Activated T-cell treated with anti-CD3 and anti-CD28 coated beads, Interleukin-2, amount 50 U/mL, for 4 hours (primary cell): Measurements from ENCODE around the gene SYT15. TPM values are rescaled to one million over a fixed set of nuclear protein-coding genes. Genes with fewer than 3 reads are reported as not detected.
"Not testable (repeated sequence)": the region's sequence is repeated elsewhere in the genome, so short reads cannot be mapped to it uniquely, and the experiment has no call there.

Source experiments
- ATAC-seq, 2 donors: fragments of 200-7000 bp; cut with Tn5 transposase; one replicate each; pipeline ENCODE4 v1.10.0; 2021
- DNase-seq: peaks from one replicate; pipeline ENCODE4 v3.0.0-alpha.2; 2020
- H3K27me3 Mint-ChIP-seq: one replicate; pipeline ENCODE4 v1.8.0; 2021; ENCODE audit warnings: low read depth, mixed read lengths
- H3K36me3 Mint-ChIP-seq: one replicate; pipeline ENCODE4 v1.8.0; 2022; ENCODE audit warnings: mixed read lengths; ENCODE audit not compliant: insufficient read depth
- H3K4me1 Mint-ChIP-seq: one replicate; pipeline ENCODE4 v1.8.0; 2021; ENCODE audit warnings: low read depth, mixed read lengths
- H3K4me3 Mint-ChIP-seq: one replicate; pipeline ENCODE4 v1.8.0; 2021; ENCODE audit warnings: mild to moderate bottlenecking, moderate library complexity, mixed read lengths
- H3K9me3 Mint-ChIP-seq: one replicate; pipeline ENCODE4 v1.8.0; 2021; ENCODE audit warnings: mixed read lengths
- total RNA-seq, 3 donors: library from RNA; stranded (reverse); gene quantifications; one replicate each; pipeline ENCODE4 v1.2.1, GENCODE V29; 2021

Gene SYT15
- total RNA-seq, 3 donors from 2014 or later: 0.46 to 0.66 (median 0.53) TPM

- not testable (repeated sequence) for ATAC-seq, H3K4me1 Mint-ChIP-seq, H3K27me3 Mint-ChIP-seq, H3K9me3 Mint-ChIP-seq, H3K4me3 Mint-ChIP-seq, H3K36me3 Mint-ChIP-seq, DNase-seq
Observed at GRCh38 chr10:46584196-46584595, 5.3 kb downstream of the SYT15 start.

- not testable (repeated sequence) for H3K4me3 Mint-ChIP-seq, H3K27me3 Mint-ChIP-seq, H3K9me3 Mint-ChIP-seq, H3K36me3 Mint-ChIP-seq, DNase-seq, ATAC-seq, H3K4me1 Mint-ChIP-seq
Observed at GRCh38 chr10:46585246-46585645, 6.3 kb downstream of the SYT15 start.

DNA sequence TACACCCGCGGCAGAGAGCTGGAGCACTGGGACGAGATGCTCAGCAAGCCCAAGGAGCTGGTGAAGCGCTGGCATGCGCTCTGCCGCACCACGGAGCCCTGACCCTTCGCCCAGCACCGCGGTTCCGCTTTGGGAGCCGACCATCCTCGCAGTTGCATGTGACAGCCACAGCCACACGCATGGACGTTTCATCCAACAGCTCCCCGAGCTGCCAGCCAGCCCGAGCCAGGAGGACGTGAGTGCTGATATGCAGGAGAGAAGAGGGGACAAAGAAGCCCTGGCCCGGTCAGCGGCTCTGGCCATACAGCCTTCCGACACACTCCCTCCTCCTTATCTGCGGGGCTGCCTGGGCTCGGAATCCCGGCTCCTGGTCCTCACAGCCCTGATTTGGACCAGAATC lies 8.6 kb downstream of the SYT15 start:
- not testable (repeated sequence) for ATAC-seq, H3K9me3 Mint-ChIP-seq, DNase-seq, H3K36me3 Mint-ChIP-seq, H3K27me3 Mint-ChIP-seq, H3K4me1 Mint-ChIP-seq, H3K4me3 Mint-ChIP-seq

- H3K27me3 Mint-ChIP-seq, H3K4me3 Mint-ChIP-seq, H3K9me3 Mint-ChIP-seq, DNase-seq, H3K36me3 Mint-ChIP-seq, H3K4me1 Mint-ChIP-seq, ATAC-seq: not testable (repeated sequence)
Observed at GRCh38 chr10:46588221-46588620, 9.3 kb downstream of the SYT15 start.

DNA sequence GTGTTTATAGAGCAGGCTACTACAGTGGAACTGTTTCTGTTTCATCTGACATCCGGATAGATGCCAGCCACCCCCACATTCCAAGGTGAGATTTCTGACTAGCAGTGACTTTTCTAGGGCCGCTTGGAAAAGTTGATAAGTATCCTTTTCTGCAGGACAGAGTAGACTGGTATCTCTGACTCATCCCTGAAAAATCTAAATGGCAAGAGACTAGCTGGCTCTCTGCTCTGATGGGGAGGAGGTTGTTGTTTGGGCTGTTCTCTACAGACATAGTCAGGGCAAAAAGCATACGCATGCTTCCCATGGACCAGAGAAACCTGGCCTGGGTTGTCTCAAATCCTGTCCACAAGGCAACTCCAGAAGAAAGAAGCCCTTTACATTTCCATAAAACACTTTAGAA lies 10.7 kb downstream of the SYT15 start:
- H3K9me3 Mint-ChIP-seq, H3K36me3 Mint-ChIP-seq, H3K4me1 Mint-ChIP-seq, H3K4me3 Mint-ChIP-seq, ATAC-seq, DNase-seq, H3K27me3 Mint-ChIP-seq: not testable (repeated sequence)

DNA sequence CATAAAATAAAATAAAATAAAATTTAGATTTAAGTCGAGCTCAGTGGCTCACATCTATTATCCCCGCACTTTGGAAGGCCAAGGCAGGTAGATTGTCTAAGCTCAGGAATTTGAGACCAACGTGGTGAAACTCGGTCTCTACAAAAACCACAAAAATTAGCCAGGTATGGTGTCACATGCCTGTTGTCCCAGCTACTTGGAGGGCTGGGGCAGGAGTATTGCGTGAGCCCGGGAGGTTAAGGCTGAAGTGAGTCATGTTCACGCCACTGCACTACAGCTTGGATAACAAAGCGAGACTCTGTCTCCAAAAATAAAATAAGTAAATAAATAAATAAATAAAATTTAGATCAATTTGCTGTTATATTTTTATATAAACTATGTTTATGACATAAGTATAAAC lies 12.1 kb downstream of the SYT15 start:
- H3K27me3 Mint-ChIP-seq, H3K4me1 Mint-ChIP-seq: not testable (repeated sequence)

GRCh38 chr10:46593307-46593706 lies 14.4 kb downstream of the SYT15 start:
- H3K36me3 Mint-ChIP-seq, DNase-seq, H3K4me1 Mint-ChIP-seq, ATAC-seq, H3K27me3 Mint-ChIP-seq, H3K4me3 Mint-ChIP-seq, H3K9me3 Mint-ChIP-seq: not testable (repeated sequence)

More for the DNA sequence above, 12.1 kb downstream of the SYT15 start:
- not testable (repeated sequence) for ATAC-seq, H3K4me3 Mint-ChIP-seq, DNase-seq, H3K9me3 Mint-ChIP-seq, H3K36me3 Mint-ChIP-seq

- not testable (repeated sequence) for H3K36me3 Mint-ChIP-seq, H3K9me3 Mint-ChIP-seq, H3K27me3 Mint-ChIP-seq, ATAC-seq, DNase-seq, H3K4me1 Mint-ChIP-seq, H3K4me3 Mint-ChIP-seq
Observed at GRCh38 chr10:46594453-46595063, 15.6 kb downstream of the SYT15 start.

DNA sequence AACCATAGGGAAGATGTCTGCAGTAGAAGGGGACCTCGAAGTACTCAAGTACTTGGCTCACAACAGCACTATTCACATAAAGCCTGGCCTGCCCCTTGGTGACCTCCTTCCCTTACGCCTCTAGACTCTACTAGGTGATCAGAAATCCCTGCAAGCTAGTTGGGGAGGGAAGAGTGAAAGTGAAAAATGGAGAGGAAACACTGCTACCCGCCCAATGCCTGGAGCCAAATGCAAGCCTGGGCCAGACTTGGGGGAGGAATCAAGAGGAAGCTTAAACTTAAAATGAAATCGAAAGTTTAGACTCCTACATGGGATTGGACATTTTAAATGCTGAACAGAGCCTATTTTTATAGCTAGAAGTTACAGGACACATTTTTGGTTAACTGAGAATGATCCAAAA lies 17.6 kb downstream of the SYT15 start:
- not testable (repeated sequence) for H3K9me3 Mint-ChIP-seq, H3K4me1 Mint-ChIP-seq, H3K36me3 Mint-ChIP-seq, H3K27me3 Mint-ChIP-seq, ATAC-seq, H3K4me3 Mint-ChIP-seq, DNase-seq

- not testable (repeated sequence) for H3K4me1 Mint-ChIP-seq
Observed at GRCh38 chr10:46597616-46598246, 18.8 kb downstream of the SYT15 start.

GRCh38 chr10:46600516-46600915 lies 21.6 kb downstream of the SYT15 start:
- H3K4me3 Mint-ChIP-seq, DNase-seq, H3K9me3 Mint-ChIP-seq, H3K36me3 Mint-ChIP-seq, H3K27me3 Mint-ChIP-seq, H3K4me1 Mint-ChIP-seq: not testable (repeated sequence)
- ATAC-seq: peak; percentile 53 to 72

More at GRCh38 chr10:46597616-46598246, 18.8 kb downstream of the SYT15 start:
- H3K27me3 Mint-ChIP-seq, DNase-seq, H3K9me3 Mint-ChIP-seq, H3K36me3 Mint-ChIP-seq: not testable (repeated sequence)
- ATAC-seq: peak; percentile 88 to 90
- peak overlapping the region; percentile 33 for H3K4me3 Mint-ChIP-seq

DNA sequence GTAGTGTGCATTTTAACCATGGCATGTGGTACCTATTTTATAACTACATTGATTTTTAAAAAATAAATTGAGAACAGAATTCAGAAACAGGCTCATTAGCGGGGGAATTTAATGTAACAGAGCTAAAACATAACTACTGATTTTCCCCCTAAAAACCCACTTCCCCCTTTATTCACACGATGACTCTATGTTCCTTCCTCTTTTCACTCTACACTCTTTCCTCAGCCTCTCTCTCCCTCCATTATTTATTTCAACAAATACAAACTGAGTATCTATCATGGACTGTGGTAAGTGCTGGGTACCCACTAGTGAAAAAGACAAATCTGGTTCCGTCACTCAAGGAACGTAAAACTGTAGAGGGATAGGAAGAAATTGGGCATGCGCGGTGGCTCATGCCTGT lies 36.6 kb downstream of the SYT15 start:
- H3K36me3 Mint-ChIP-seq: not testable (repeated sequence)

DNA sequence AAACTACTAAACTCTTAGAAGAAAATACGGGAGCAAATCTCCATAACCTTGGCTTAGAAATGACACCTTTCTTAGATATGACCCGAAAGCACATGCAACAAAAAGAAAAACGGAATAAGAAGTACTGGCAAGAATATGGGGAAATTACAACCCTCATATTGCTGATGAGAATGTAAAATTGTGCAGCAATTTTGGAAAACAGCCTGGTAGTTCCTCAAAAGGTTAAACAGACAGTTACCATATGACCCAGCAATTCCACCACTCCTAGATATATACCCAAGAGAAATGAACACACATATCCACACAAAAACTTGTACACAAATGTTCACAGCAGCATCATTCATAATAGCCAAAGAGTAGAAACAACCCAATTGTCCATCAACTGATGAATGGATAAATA lies 37.3 kb downstream of the SYT15 start:
- not testable (repeated sequence) for H3K36me3 Mint-ChIP-seq, DNase-seq, H3K9me3 Mint-ChIP-seq, H3K4me3 Mint-ChIP-seq, H3K4me1 Mint-ChIP-seq, H3K27me3 Mint-ChIP-seq, ATAC-seq

More for the DNA sequence above, 36.6 kb downstream of the SYT15 start:
- DNase-seq, H3K4me3 Mint-ChIP-seq, H3K9me3 Mint-ChIP-seq, ATAC-seq, H3K4me1 Mint-ChIP-seq, H3K27me3 Mint-ChIP-seq: not testable (repeated sequence)

DNA sequence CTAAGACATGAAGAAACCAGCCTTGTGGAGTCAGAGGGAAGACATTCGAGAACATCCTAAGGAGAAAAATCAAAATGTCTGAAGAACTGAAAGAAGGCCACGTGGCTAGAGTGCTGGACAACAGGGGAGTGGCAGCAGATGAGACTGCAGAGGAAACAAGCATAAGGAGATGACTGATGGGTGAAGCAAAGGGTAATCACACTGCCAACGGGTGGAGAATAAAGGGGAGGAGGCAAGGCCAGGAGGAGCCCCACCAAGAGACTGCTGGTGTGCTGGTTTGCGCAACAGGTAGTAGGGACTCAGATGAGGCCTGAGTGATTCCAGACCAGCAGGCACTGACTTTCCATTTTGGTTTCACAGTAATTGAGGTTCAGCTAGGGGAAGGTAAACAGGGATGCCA lies 38.2 kb downstream of the SYT15 start:
- not testable (repeated sequence) for H3K4me3 Mint-ChIP-seq, H3K9me3 Mint-ChIP-seq, H3K4me1 Mint-ChIP-seq, H3K27me3 Mint-ChIP-seq, ATAC-seq, DNase-seq, H3K36me3 Mint-ChIP-seq

DNA sequence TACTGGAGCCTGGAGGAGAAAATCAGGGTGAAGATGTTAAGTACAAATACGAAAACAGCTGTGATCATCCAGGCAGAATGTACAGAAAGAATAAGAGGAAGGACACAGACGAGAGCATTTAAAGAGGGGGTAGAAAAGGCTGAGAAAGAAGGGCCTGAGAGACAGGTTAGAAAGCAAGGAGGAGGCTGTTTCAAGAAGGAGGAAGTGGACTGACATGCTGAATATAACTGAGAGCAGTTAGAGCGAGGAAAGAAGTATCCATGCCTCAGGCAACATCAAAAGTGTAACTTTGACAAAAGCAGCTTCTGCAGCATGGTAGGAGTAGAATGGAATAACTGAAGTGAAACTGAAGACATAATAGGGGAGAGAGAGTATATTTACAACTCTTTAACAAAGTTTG lies 39.0 kb downstream of the SYT15 start:
- not testable (repeated sequence) for ATAC-seq, H3K27me3 Mint-ChIP-seq, H3K36me3 Mint-ChIP-seq, H3K4me3 Mint-ChIP-seq, H3K4me1 Mint-ChIP-seq, H3K9me3 Mint-ChIP-seq, DNase-seq
